Neural crest cell (in vitro differentiated cells): ENCODE measurements around the gene TMEM9. TPM values are rescaled to one million over a fixed set of nuclear protein-coding genes. Genes with fewer than 3 reads are reported as not detected.

Experiments
- DNase-seq: peaks from one replicate; pipeline ENCODE4 v3.0.0; 2021; ENCODE audit warnings: low read depth, mixed read lengths, low spot score
- H3K27ac Mint-ChIP-seq: one replicate; pipeline ENCODE4 v1.8.0; 2021; ENCODE audit warnings: mild to moderate bottlenecking, mixed read lengths; ENCODE audit not compliant: unreplicated experiment
- H3K27me3 Mint-ChIP-seq: 2 replicates; pipeline ENCODE4 v1.8.0; 2021; ENCODE audit warnings: low read depth, mild to moderate bottlenecking, mixed read lengths
- H3K36me3 Mint-ChIP-seq: 2 replicates; pipeline ENCODE4 v1.8.0; 2021; ENCODE audit warnings: low read depth, mild to moderate bottlenecking, mixed read lengths
- H3K4me1 Mint-ChIP-seq: 2 replicates; pipeline ENCODE4 v1.8.0; 2021; ENCODE audit warnings: mixed read lengths
- H3K4me3 Mint-ChIP-seq: one replicate; pipeline ENCODE4 v1.8.0; 2021; ENCODE audit warnings: mild to moderate bottlenecking, mixed read lengths
- H3K9me3 Mint-ChIP-seq: 2 replicates; pipeline ENCODE4 v1.8.0; 2021; ENCODE audit warnings: mixed read lengths
- CTCF ChIP-seq: fragments of 200-600 bp; sonication (generic); conservative IDR thresholded peaks from 2 replicates; pipeline ENCODE4 v1.5.0; 2021; ENCODE audit warnings: antibody characterized with exemption, mild to moderate bottlenecking
- total RNA-seq: library from RNA; stranded (reverse); gene quantifications from 2 replicates; pipeline ENCODE4 v1.2.1, GENCODE V29; 2021

The TMEM9 gene
- total RNA-seq, 1 donor from 2014 or later, result 89.4 TPM

- Mint-ChIP-seq H3K27me3 (no peaks in the 10 kb centered on the region), H3K4me1 (peaks cover 13% of the 10 kb centered on the region), H3K36me3 (no peaks in the 10 kb centered on the region), H3K4me3 (no peak overlapping the region), H3K9me3 (no peaks in the 10 kb centered on the region), H3K27ac (peak overlapping the region; percentile 58)
- DNase-seq, result no peak
- TF ChIP-seq CTCF, result no peak
Measured at GRCh38 chr1:201089596-201089995, 64.7 kb downstream of the TMEM9 start.

GRCh38 chr1:201088901-201089525 is 65.3 kb downstream of the TMEM9 start:
- no peaks in the 10 kb centered on the region for H3K27me3 Mint-ChIP-seq
- H3K27ac Mint-ChIP-seq, result no peak overlapping the region
- peaks cover 19% of the 10 kb centered on the region for H3K4me1 Mint-ChIP-seq
- no peak for DNase-seq
- H3K4me3 Mint-ChIP-seq, result no peak overlapping the region
- H3K9me3 Mint-ChIP-seq, result no peaks in the 10 kb centered on the region
- H3K36me3 Mint-ChIP-seq, result no peaks in the 10 kb centered on the region
- TF ChIP-seq CTCF, result no peak

DNA sequence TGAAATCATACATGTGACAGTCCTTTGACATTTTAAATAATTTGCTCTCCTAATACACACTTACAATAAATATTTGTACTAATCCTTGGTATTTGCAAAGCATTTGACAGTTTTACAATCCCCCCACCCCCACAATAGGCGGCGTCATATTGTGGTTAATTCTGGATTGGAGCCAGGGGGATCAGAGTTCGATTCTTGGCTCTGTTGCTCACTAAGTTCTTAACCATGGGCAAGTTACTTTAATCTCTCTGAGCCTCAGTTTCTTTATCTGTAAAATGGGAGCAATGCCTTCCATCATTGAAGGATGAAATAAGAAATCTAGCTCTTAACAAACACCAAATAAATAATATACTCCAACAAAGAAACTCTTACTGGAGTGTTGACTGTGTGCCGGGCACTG is 65.9 kb downstream of the TMEM9 start:
- H3K9me3 Mint-ChIP-seq, result no peaks in the 10 kb centered on the region
- no peaks in the 10 kb centered on the region for H3K36me3 Mint-ChIP-seq
- no peak overlapping the region for H3K4me3 Mint-ChIP-seq
- TF ChIP-seq CTCF, result no peak
- DNase-seq, result no peak
- H3K27me3 Mint-ChIP-seq, result no peaks in the 10 kb centered on the region
- peaks cover 24% of the 10 kb centered on the region for H3K4me1 Mint-ChIP-seq
- no peak overlapping the region for H3K27ac Mint-ChIP-seq

- H3K4me3 Mint-ChIP-seq, result no peak overlapping the region
- H3K27ac Mint-ChIP-seq, result no peak overlapping the region
- H3K27me3 Mint-ChIP-seq, result no peaks in the 10 kb centered on the region
- peak; percentile 16 for DNase-seq
- no peaks in the 10 kb centered on the region for H3K36me3 Mint-ChIP-seq
- TF ChIP-seq CTCF, result peak; percentile 54
- peaks cover 24% of the 10 kb centered on the region for H3K4me1 Mint-ChIP-seq
- H3K9me3 Mint-ChIP-seq, result no peaks in the 10 kb centered on the region
Measured at GRCh38 chr1:201085902-201086735, 68.2 kb downstream of the TMEM9 start.

Other genes starting within 250 kb of the TMEM9 start
- 28.1 and 28.9 TPM in 2 replicates for gene KIF21B, start 130.8 kb downstream of the TMEM9 start, total RNA-seq
- 0.07 TPM in 2 replicates for gene CACNA1S, start 42.0 kb downstream of the TMEM9 start, total RNA-seq
- not detected in 2 replicates for gene ASCL5, start 27.3 kb downstream of the TMEM9 start, total RNA-seq
- not detected in 2 replicates for gene IGFN1, start 36.4 kb upstream of the TMEM9 start, total RNA-seq
- not detected in 2 replicates for gene PKP1, start 129.0 kb upstream of the TMEM9 start, total RNA-seq
- not detected in 2 replicates for gene TNNT2, start 223.2 kb upstream of the TMEM9 start, total RNA-seq
- not detected in 2 replicates for gene LAD1, start 244.8 kb upstream of the TMEM9 start, total RNA-seq